ENCODE results near the gene P2RY6. TPM values are rescaled to one million over a fixed set of nuclear protein-coding genes. Genes with fewer than 3 reads are reported as not detected.

P2RY6 gene, protein sequence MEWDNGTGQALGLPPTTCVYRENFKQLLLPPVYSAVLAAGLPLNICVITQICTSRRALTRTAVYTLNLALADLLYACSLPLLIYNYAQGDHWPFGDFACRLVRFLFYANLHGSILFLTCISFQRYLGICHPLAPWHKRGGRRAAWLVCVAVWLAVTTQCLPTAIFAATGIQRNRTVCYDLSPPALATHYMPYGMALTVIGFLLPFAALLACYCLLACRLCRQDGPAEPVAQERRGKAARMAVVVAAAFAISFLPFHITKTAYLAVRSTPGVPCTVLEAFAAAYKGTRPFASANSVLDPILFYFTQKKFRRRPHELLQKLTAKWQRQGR
- under 1 TPM in 1 of 2 donors, not detected in 1; 0.33 TPM for total RNA-seq

GRCh38 chr11:73271936-73272679, at the start of gene P2RY6:
P2RY6 (plus strand) TSS chr11:73272338; CDS start chr11:73296519, 24,181 bp downstream.

GRCh38 chr11:73308003-73308960, 36.1 kb downstream of the P2RY6 start, which contains the start of gene ARHGEF17:
ARHGEF17 (plus strand) TSS chr11:73308276; CDS start chr11:73308639, 363 bp downstream.

Other genes with a start within 250 kb of the P2RY6 start
- gene FCHSD2, start 130.0 kb upstream of the P2RY6 start, total RNA-seq = 1 to 10 TPM; 3.1 to 3.7 TPM
- gene P2RY2, start 54.1 kb upstream of the P2RY6 start, total RNA-seq = not detected
- gene ARHGEF17, start 35.9 kb downstream of the P2RY6 start, total RNA-seq = 10 to 100 TPM; 14.1 to 19.0 TPM
- gene RELT, start 104.1 kb downstream of the P2RY6 start, total RNA-seq = 1 to 10 TPM; 4.1 to 7.7 TPM

Measured in melanocyte of skin (primary cell).